Fibroblast of lung (primary cell): ENCODE results near the gene CD109. TPM values are rescaled to one million over a fixed set of nuclear protein-coding genes. Genes with fewer than 3 reads are reported as not detected.
"Not testable (repeated sequence)": the region's sequence is repeated elsewhere in the genome, so short reads cannot be mapped to it uniquely, and the experiment has no call there.

ENCODE experiments used
- DNase-seq, 2 donors: peaks; one replicate each; pipeline versions ENCODE4 v3.0.0 to v3.0.0-alpha.2; 2010; ENCODE audit warnings: low read depth in 2 of 2
- H2AFZ ChIP-seq: 2 replicates; pipeline ENCODE4 v1.5.1; 2012; ENCODE audit warnings: low read length, control low read depth, inconsistent platforms
- H3K27ac ChIP-seq: 2 replicates; pipeline ENCODE4 v1.5.1; 2011; ENCODE audit warnings: low read length, control low read depth; ENCODE audit not compliant: insufficient read depth
- H3K27me3 ChIP-seq: 2 replicates; pipeline ENCODE4 v1.5.1; 2011; ENCODE audit warnings: mild to moderate bottlenecking, low read length; ENCODE audit not compliant: control insufficient read depth, insufficient read depth
- H3K36me3 ChIP-seq: 2 replicates; pipeline ENCODE4 v1.5.1; 2011; ENCODE audit warnings: low read length; ENCODE audit not compliant: control insufficient read depth, insufficient read depth
- H3K4me1 ChIP-seq: 2 replicates; pipeline ENCODE4 v1.5.1; 2011; ENCODE audit warnings: low read length; ENCODE audit not compliant: control insufficient read depth, insufficient read depth; ENCODE audit errors: extremely low read depth
- H3K4me2 ChIP-seq: 2 replicates; pipeline ENCODE4 v1.5.1; 2011; ENCODE audit warnings: low read length, control low read depth; ENCODE audit not compliant: insufficient read depth; ENCODE audit errors: extremely low read depth
- H3K4me3 ChIP-seq, 4 experiments: fragments of 200-600 bp in 1 of 4; sonication (generic) in 1 of 4; replicated peaks in 1 of 4; 2 replicates each; pipeline ENCODE4 v1.5.1; 2011 to 2016; ENCODE audit warnings: low read length in 4 of 4, low read depth in 3 of 4, mild to moderate bottlenecking in 3 of 4, control low read depth in 2 of 4, inconsistent platforms in 1 of 4, mixed read lengths in 1 of 4; ENCODE audit not compliant: insufficient read depth in 1 of 4; ENCODE audit errors: control extremely low read depth in 1 of 4
- H3K79me2 ChIP-seq: 2 replicates; pipeline ENCODE4 v1.5.1; 2012; ENCODE audit warnings: mild to moderate bottlenecking, low read length, inconsistent platforms; ENCODE audit not compliant: control insufficient read depth, insufficient read depth
- H3K9ac ChIP-seq: 2 replicates; pipeline ENCODE4 v1.5.1; 2011; ENCODE audit warnings: mild to moderate bottlenecking, low read length, control low read depth; ENCODE audit not compliant: insufficient read depth
- H3K9me3 ChIP-seq: 2 replicates; pipeline ENCODE4 v1.5.1; 2012; ENCODE audit warnings: low read depth, low read length; ENCODE audit not compliant: control insufficient read depth, insufficient read depth
- H4K20me1 ChIP-seq: 2 replicates; pipeline ENCODE4 v1.5.1; 2011; ENCODE audit warnings: low read length; ENCODE audit not compliant: control insufficient read depth, insufficient read depth; ENCODE audit errors: extremely low read depth
- CTCF ChIP-seq, 2 donors: IDR thresholded peaks in 1 of 2; conservative IDR thresholded peaks in 1 of 2; 1 replicate in 1 of 2; 2 replicates in 1 of 2; pipeline ENCODE4 v1.5.1; 2011 to 2012; ENCODE audit warnings: low read length in 2 of 2, control low read depth in 1 of 2, inconsistent platforms in 1 of 2, low read depth in 1 of 2, mild to moderate bottlenecking in 1 of 2
- EZH2 ChIP-seq: IDR thresholded peaks from 2 replicates; pipeline ENCODE4 v1.5.1; 2012; ENCODE audit warnings: low read length, control low read depth, mild to moderate bottlenecking; ENCODE audit errors: missing control alignments
- polyA plus RNA-seq, 2 donors: library from polyadenylated mRNA; depleted of rRNA in 1 of 2; stranded (reverse) in 1 of 2; unstranded in 1 of 2; fragments of >200 nt; gene quantifications; 2 replicates each; pipeline ENCODE4 v1.2.1, GENCODE V29; 2011 to 2012; ENCODE audit warnings: missing spikeins in 1 of 2
- total RNA-seq: library from RNA; depleted of rRNA; stranded (reverse); fragments of >200 nt; gene quantifications from 2 replicates; pipeline ENCODE4 v1.2.1, GENCODE V29; 2014

Gene CD109
- total and polyA plus RNA-seq, 2 donors (not counting 1 experiment from before 2014, with no cell fraction given), result 48.4 to 51.2 TPM

- no peaks in the 10 kb centered on the region for H3K79me2 ChIP-seq
- no peak overlapping the region for H3K4me3 ChIP-seq
- no peak overlapping the region for H3K9ac ChIP-seq
- H3K27me3 ChIP-seq, result no peaks in the 10 kb centered on the region
- H3K36me3 ChIP-seq, result no peaks in the 10 kb centered on the region
- no peaks in the 10 kb centered on the region for H3K4me1 ChIP-seq
- H3K27ac ChIP-seq, result no peak overlapping the region
- no peaks in the 10 kb centered on the region for H3K9me3 ChIP-seq
- DNase-seq, result peak; percentile 46 to 81
- H2AFZ ChIP-seq, result no peak overlapping the region
- H4K20me1 ChIP-seq, result no peaks in the 10 kb centered on the region
- TF ChIP-seq EZH2 (no peak), CTCF (conservative IDR thresholded peaks at IDR 0.05 in 1 of 2, IDR thresholded peaks at IDR 0.05 in 1 of 2; ENCODE audit: low read depth in 1 of 2, low read length in 2 of 2) (peak; percentile 88 to 94)
- no peak overlapping the region for H3K4me2 ChIP-seq
These were observed 20.4 kb upstream of the CD109 start for GRCh38 chr6:73675466-73676098.

- no peaks in the 10 kb centered on the region for H3K9me3 ChIP-seq
- no peaks in the 10 kb centered on the region for H4K20me1 ChIP-seq
- H3K36me3 ChIP-seq, result no peaks in the 10 kb centered on the region
- no peak for TF ChIP-seq EZH2
- no peak for TF ChIP-seq CTCF (conservative IDR thresholded peaks at IDR 0.05 in 1 of 2, IDR thresholded peaks at IDR 0.05 in 1 of 2; ENCODE audit: low read depth in 1 of 2, low read length in 2 of 2)
- H3K4me2 ChIP-seq, result no peak overlapping the region
- H3K4me1 ChIP-seq, result no peaks in the 10 kb centered on the region
- H3K27ac ChIP-seq, result no peak overlapping the region
- no peak overlapping the region for H2AFZ ChIP-seq
- H3K27me3 ChIP-seq, result no peaks in the 10 kb centered on the region
- H3K79me2 ChIP-seq, result no peaks in the 10 kb centered on the region
- no peak overlapping the region for H3K4me3 ChIP-seq
- no peak for DNase-seq
- H3K9ac ChIP-seq, result no peak overlapping the region
These were observed 17.0 kb upstream of the CD109 start for GRCh38 chr6:73679009-73679408.

- not testable (repeated sequence) for H3K4me2 ChIP-seq, H3K4me1 ChIP-seq, H3K36me3 ChIP-seq, H3K9me3 ChIP-seq, H3K4me3 ChIP-seq, H3K79me2 ChIP-seq, DNase-seq, H4K20me1 ChIP-seq, H3K27me3 ChIP-seq, H3K27ac ChIP-seq, H3K9ac ChIP-seq, H2AFZ ChIP-seq
These were observed 16.2 kb upstream of the CD109 start for GRCh38 chr6:73679846-73680245.
